ENCODE measurements around the gene MAP3K14. TPM values are rescaled to one million over a fixed set of nuclear protein-coding genes. Genes with fewer than 3 reads are reported as not detected.

Gene MAP3K14
- total RNA-seq, 4 donors from 2014 or later = 4.1 to 21.7 (median 6.2) TPM

DNA sequence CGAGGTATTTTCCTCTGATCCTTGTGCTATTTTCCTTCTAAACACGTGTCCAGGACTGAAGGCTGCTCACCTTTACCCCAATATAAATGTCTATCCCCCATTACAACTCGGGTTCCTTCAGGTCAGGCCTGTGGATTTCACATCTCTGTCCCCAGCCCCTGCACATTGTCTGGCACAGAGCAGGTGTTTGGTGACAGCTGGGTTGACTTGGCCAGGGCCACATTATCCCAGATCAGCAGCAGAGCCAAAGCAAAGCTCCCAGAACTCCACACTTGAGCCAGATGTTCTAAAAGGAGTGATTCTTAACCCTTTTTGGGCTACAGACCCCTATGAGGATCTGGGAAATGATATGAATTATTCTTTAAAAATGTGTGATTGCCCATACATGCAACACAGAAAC is 36.9 kb downstream of the MAP3K14 start:
- H3K9me3 ChIP-seq = no peaks in the 10 kb centered on the region
- no peak for DNase-seq
- H3K4me1 ChIP-seq = peaks cover 16 to 21% of the 10 kb centered on the region in 2 donors
- TF ChIP-seq POLR2A (IDR thresholded peaks at IDR 0.05) = no peak
- TF ChIP-seq, protein P1, sequence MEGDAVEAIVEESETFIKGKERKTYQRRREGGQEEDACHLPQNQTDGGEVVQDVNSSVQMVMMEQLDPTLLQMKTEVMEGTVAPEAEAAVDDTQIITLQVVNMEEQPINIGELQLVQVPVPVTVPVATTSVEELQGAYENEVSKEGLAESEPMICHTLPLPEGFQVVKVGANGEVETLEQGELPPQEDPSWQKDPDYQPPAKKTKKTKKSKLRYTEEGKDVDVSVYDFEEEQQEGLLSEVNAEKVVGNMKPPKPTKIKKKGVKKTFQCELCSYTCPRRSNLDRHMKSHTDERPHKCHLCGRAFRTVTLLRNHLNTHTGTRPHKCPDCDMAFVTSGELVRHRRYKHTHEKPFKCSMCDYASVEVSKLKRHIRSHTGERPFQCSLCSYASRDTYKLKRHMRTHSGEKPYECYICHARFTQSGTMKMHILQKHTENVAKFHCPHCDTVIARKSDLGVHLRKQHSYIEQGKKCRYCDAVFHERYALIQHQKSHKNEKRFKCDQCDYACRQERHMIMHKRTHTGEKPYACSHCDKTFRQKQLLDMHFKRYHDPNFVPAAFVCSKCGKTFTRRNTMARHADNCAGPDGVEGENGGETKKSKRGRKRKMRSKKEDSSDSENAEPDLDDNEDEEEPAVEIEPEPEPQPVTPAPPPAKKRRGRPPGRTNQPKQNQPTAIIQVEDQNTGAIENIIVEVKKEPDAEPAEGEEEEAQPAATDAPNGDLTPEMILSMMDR (IDR thresholded peaks at IDR 0.05) = no peak
- intact Hi-C loops (cut with DNase I) = loop anchor here (5.0 kb wide), 2 partner anchors 37 to 58 kb away; partner anchors contain the start of genes FMNL1 and MAP3K14
- H3K4me3 ChIP-seq (replicated peaks in 1 of 3) = no peak overlapping the region
- peaks cover 22 to 23% of the 10 kb centered on the region in 2 donors for H3K36me3 ChIP-seq
- no peaks in the 10 kb centered on the region for H3K27me3 ChIP-seq
- no peak overlapping the region for H3K27ac ChIP-seq
- WGBS, 2 donors = 88 to 94% methylated on average over 3 of the region's 3 CpGs

DNA sequence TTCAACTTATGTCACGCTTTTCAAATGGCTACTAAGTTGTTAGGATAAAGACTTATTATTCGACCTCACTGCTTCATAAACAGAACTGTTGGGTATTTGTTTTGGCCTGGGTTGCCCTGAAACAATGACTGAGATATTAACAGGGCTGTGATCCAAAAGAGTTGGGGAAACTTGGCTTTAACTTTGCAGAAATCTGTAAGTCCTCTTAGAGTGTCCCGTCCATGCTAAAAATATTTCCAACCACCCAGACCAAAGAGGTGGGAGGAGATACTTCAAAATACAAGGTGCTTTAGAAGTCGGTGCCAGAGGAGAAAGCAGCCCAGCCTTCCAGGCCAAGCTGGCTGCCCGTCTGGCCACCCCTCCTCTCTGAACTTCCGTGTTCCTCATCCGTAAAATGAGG is 38.8 kb downstream of the MAP3K14 start:
- intact Hi-C loops (cut with DNase I) = loop anchor here (2.0 to 5.0 kb wide), 2 partner anchors 56 to 107 kb away; partner anchors contain the start of gene FMNL1

DNA sequence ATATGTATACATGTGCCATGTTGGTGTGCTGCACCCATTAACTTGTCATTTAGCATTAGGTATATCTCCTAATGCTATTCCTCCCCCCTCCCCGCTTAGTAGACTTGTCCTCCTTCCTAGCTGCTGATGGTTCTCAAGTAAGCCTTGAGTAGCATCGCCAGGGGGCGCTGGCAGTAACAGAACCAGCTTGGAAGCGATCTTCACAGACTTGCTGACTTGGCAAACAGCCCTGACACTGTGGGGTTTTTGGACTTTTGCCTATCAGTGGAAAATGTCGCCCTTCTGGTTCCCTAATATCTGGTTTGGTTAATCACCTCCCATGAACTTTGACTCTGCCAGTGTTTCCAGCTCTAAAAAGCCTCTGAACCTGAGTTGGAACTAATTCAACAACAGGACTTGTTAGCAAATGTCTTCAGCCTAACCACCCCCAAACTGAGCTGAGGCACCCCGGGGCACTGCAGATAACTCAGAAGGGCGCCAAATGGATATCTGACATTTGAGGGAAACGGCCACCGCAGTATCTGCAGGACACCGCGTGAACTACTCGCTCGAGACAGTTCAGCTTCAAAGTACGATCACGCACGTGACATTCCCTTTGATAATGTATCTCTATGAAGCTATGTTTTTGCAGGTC is 39.5 kb downstream of the MAP3K14 start:
- Histone ChIP-seq H3K4me1 (peaks cover 14 to 16% of the 10 kb centered on the region in 2 donors), H3K27ac (peak overlapping the region; percentile 2 to 69 (median 38)), H3K36me3 (peaks cover 17 to 19% of the 10 kb centered on the region in 2 donors), H3K27me3 (no peaks in the 10 kb centered on the region), H3K4me3 (replicated peaks in 1 of 3) (no peak overlapping the region), H3K9me3 (no peaks in the 10 kb centered on the region)
- WGBS, 2 donors = 34 to 35% methylated on average over 16 of the region's 16 CpGs
- TF ChIP-seq, protein P1 (IDR thresholded peaks at IDR 0.05) = peak; percentile 27 to 94 (median 84)
- no peak for TF ChIP-seq POLR2A (IDR thresholded peaks at IDR 0.05)
- intact Hi-C loops (cut with DNase I) = loop anchor here (2.0 to 5.0 kb wide), 2 partner anchors 55 to 107 kb away; partner anchors contain the start of gene FMNL1
- DNase-seq = peak; percentile 97 to 98

More for the DNA sequence above, 38.8 kb downstream of the MAP3K14 start:
- Histone ChIP-seq H3K27ac (peak overlapping the region; percentile 38 to 69 (median 47)), H3K27me3 (no peaks in the 10 kb centered on the region), H3K4me3 (replicated peaks in 1 of 3) (no peak overlapping the region), H3K4me1 (peaks cover 16 to 19% of the 10 kb centered on the region in 2 donors), H3K9me3 (no peaks in the 10 kb centered on the region), H3K36me3 (peaks cover 17 to 23% of the 10 kb centered on the region in 2 donors)
- TF ChIP-seq, protein P1 (IDR thresholded peaks at IDR 0.05) = no peak
- TF ChIP-seq POLR2A (IDR thresholded peaks at IDR 0.05) = no peak
- WGBS, 2 donors = 14 to 19% methylated on average over 7 of the region's 7 CpGs
- DNase-seq = peak; percentile 71 to 78

GRCh38 chr17:45276031-45276430 is 40.8 kb downstream of the MAP3K14 start:
- Histone ChIP-seq H3K9me3 (no peaks in the 10 kb centered on the region), H3K27me3 (no peaks in the 10 kb centered on the region), H3K4me1 (peaks cover 14 to 16% of the 10 kb centered on the region in 2 donors), H3K4me3 (replicated peaks in 1 of 3) (no peak overlapping the region), H3K27ac (no peak overlapping the region), H3K36me3 (peaks cover 20 to 21% of the 10 kb centered on the region in 2 donors)
- DNase-seq = no peak
- 57 to 74% methylated on average over 6 of the region's 6 CpGs for WGBS, 2 donors
- TF ChIP-seq POLR2A (IDR thresholded peaks at IDR 0.05) = no peak
- TF ChIP-seq, protein P1 (IDR thresholded peaks at IDR 0.05) = no peak
- intact Hi-C loops (cut with DNase I) = loop anchor here (2.0 to 5.0 kb wide), 2 partner anchors 54 to 109 kb away; partner anchors contain the start of gene FMNL1

DNA sequence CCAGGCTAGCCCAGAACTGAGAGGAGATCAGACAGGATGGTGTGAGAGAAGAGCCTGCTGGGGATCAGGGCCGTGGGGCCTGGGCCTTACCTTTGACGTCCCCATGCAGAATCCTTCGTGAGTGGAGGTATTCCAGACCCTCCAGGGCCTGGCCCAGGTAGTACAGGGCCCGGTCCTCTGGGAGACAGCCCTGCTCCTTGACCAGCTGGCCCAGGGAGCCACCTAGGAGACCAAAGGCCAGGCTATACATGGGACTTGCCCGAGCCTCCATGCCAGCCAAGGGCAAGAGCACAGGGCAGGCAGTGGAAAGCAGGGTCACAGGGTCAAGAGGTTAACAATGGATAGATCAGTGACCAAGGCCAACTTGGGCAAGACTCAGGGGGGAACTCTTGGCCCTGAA is 42.8 kb downstream of the MAP3K14 start:
- WGBS, 2 donors = 80 to 94% methylated on average over 1 to 5 of the region's 5 CpGs
- no peak for DNase-seq
- H3K9me3 ChIP-seq = no peaks in the 10 kb centered on the region
- peaks cover 14 to 16% of the 10 kb centered on the region in 2 donors for H3K4me1 ChIP-seq
- peaks cover 40% of the 10 kb centered on the region in 2 donors for H3K36me3 ChIP-seq
- no peaks in the 10 kb centered on the region for H3K27me3 ChIP-seq
- no peak overlapping the region for H3K4me3 ChIP-seq (replicated peaks in 1 of 3)
- intact Hi-C loops (cut with DNase I) = no loop called here
- no peak overlapping the region for H3K27ac ChIP-seq
- TF ChIP-seq, protein P1 (IDR thresholded peaks at IDR 0.05) = no peak
- TF ChIP-seq POLR2A (IDR thresholded peaks at IDR 0.05) = no peak

All from thyroid gland (tissue), 4 donors.